Coronary artery (tissue), 2 donors: ENCODE results near the gene TNFAIP1.

Experiments used
- DNase-seq: peaks from one replicate; pipeline ENCODE4 v3.0.0-alpha.2; 2017; ENCODE audit warnings: low spot score
- H3K27ac ChIP-seq, 2 donors: fragments of 200-600 bp; sonication (generic); one replicate each; pipeline ENCODE4 v1.5.1; 2016 to 2019
- H3K4me3 ChIP-seq: fragments of 200-600 bp; sonication (generic); 2 replicates; pipeline ENCODE4 v1.5.1; 2016; ENCODE audit warnings: mild to moderate bottlenecking, moderate library complexity
- CTCF ChIP-seq: fragments of 200-600 bp; sonication (generic); IDR thresholded peaks from one replicate; pipeline ENCODE4 v1.5.1; 2019; ENCODE audit warnings: antibody characterized with exemption

The TNFAIP1 gene

GRCh38 chr17:28368306-28368831, 32.8 kb downstream of the TNFAIP1 start:
- Histone ChIP-seq H3K27ac (no peak overlapping the region), H3K4me3 (no peak overlapping the region)
- TF ChIP-seq CTCF: no peak
- no peak for DNase-seq

DNA sequence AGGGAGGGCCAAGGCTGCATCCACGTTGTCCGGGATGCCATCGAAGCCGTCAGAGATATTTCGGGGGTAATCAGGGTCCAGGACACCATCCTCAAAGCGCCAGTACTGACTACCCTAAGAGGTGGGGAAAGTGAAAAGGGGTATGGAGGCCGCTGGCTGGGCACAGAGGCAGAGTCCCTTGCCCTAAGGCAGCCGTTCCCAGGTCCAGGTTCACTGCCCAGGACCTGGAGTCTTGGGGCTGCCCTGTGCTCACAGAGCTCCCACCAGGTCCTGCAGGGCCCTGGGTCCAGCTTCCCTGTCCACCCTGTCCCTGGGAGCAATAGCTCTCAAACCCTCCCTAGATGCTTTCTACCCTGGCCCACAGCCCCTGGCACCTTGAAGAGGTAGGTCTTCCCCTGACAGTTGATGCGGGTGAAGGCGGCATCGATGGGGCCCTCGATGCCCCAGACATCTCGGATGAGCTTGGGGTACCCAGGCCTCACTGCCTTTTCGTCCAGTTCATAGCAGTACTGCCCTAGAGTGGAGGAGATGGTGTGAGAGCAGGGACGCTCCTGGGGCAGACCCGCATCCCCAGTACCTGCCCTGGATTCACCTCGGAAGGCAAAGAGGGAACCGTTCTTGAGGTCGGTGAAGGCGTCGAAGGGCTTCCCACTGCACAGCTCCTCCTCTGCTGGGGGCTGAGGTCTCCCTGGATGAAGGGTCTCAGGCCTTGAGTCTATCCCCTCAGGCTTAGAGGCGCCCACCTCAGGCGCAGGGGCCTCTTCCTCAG, 33.5 kb downstream of the TNFAIP1 start:
- peak overlapping the region in 1 of 2 donors; percentile 84 for H3K27ac ChIP-seq
- no peak overlapping the region for H3K4me3 ChIP-seq
- no peak for DNase-seq
- TF ChIP-seq CTCF: no peak

DNA sequence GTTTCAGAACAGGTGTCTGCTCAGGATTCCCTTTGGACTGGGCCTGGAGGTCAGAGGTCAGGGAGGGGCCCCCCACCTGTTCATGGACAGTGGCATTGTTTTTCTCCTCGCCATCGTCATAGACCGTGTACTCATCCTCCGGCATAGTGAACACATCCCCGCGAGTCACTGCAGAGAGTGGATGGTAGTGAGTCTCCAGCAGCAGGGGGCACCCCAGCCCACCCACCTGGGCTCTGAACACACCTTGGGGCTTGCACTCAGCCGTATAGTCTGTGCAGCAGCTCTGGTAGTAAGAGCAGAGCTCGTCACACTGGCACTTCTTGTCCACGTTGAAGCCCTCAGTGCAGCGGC, 34.1 kb downstream of the TNFAIP1 start:
- H3K4me3 ChIP-seq: no peak overlapping the region
- no peak for TF ChIP-seq CTCF
- no peak for DNase-seq
- H3K27ac ChIP-seq: peak overlapping the region in 1 of 2 donors; percentile 84

- peak within 1 kb of the TSS; percentile 82 for H3K4me3 ChIP-seq
- no peak for TF ChIP-seq CTCF
- H3K27ac ChIP-seq: peak within 1 kb of the TSS; percentile 34 to 84
- no peak for DNase-seq
Observed at GRCh38 chr17:28370035-28370743, 34.6 kb downstream of the TNFAIP1 start, which contains the start of gene VTN. Gene VTN, minus strand, starts transcription at chr17:28370307. Its CDS starts 104 bp downstream, at chr17:28370203.

DNA sequence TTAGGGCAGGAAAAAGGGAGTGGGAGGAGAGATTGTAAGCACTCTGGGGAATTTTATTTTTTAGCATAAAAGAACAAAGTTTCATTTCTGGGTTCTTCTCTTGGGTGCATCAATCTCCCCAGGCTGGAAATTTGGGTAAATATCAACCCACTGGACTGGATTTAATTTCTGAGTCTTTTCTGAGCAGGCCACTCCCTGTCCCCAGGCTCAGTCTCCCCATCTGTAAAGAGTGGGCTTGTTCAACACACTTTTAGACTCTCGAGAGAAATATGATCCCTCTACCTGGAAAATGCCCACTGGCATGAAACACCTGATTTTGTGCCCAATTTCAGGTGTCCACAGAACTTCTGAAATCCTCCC, 35.2 kb downstream of the TNFAIP1 start:
- no peak for TF ChIP-seq CTCF
- DNase-seq: no peak
- Histone ChIP-seq H3K4me3 (peak overlapping the region; percentile 82), H3K27ac (peak overlapping the region; percentile 34 to 84)

DNA sequence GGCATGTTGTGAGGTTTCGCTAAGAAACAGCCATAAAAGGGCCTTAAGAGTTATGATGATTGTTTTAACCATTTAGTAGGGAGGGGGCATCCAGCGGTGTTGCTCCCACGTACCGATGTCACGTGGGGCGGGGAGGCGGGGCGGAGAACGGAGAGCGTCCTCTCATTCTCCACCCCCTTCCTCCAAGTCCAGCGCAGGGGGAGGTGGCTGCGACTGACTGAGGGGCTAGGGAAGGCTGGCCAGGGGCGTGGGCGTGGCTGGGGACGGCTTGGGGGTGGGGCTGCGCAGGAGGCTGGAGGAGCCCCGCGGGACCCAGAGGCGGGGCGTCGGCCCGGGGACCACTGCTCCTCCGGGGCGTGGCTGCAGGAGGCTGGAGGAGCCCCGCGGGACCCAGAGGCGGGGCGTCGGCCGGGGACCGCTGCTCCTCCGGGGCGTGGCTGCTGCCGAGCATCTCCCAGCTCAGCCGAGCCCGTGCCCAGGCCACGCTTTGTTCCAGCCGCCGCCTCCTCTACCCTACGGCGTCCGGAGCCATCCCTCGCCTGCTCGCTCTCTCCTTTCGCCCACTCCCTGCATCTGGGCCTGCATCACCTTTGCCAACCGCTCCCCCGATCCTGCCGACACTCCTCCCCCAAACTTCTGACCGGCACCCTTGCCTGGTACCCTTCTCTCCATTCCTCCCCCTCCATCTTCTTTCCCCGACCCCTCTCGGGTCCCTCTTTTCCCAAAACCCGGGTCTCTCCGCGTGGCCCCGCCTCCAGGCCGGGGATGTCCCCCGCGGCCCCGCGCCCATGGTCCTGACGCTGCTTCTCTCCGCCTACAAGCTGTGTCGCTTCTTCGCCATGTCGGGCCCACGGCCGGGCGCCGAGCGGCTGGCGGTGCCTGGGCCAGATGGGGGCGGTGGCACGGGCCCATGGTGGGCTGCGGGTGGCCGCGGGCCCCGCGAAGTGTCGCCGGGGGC, 36.0 kb downstream of the TNFAIP1 start, which contains the start of gene SARM1:
Gene SARM1, plus strand, starts transcription at position 450 of the 958 bp plus-strand sequence. Its CDS starts 339 bp downstream, at position 789.
- DNase-seq: peak; percentile 92
- peak within 1 kb of the TSS; percentile 41 to 84 for H3K27ac ChIP-seq
- no peak for TF ChIP-seq CTCF
- H3K4me3 ChIP-seq: peak within 1 kb of the TSS; percentile 82
